PC-9 (cell line): Measurements from ENCODE around the gene PLEKHA7.

Source experiments
- CTCF ChIP-seq: fragments of 200-600 bp; sonication (generic); conservative IDR thresholded peaks from 2 replicates; pipeline ENCODE4 v1.6.1; 2017; ENCODE audit warnings: mixed run types, antibody characterized with exemption, mild to moderate bottlenecking, moderate library complexity
- EZH2 ChIP-seq: fragments of 200-600 bp; sonication (generic); IDR thresholded peaks from 2 replicates; pipeline ENCODE4 v1.8.0; 2017; ENCODE audit warnings: antibody characterized with exemption, low read depth

GRCh38 chr11:16840951-16841350, 173.3 kb downstream of the PLEKHA7 start:
- no peak for TF ChIP-seq CTCF
- TF ChIP-seq EZH2 = no peak
